HEK293 (cell line): Measurements from ENCODE around the gene INPP4B.

Source experiments
- ELK4 ChIP-seq: IDR thresholded peaks from 2 replicates; pipeline ENCODE4 v1.6.1; 2011; ENCODE audit warnings: mild to moderate bottlenecking, low read depth, low read length, borderline replicate concordance
- MEIS1 ChIP-seq: sonication (generic); formaldehyde crosslinking; IDR thresholded peaks from 2 replicates; pipeline ENCODE4 v1.8.1; 2022; ENCODE audit warnings: missing genetic modification reagents, mild to moderate bottlenecking, borderline replicate concordance
- REST ChIP-seq: fragments of 450-650 bp; formaldehyde crosslinking; IDR thresholded peaks from 2 replicates; pipeline ENCODE4 v1.5.1; 2016; ENCODE audit warnings: missing biosample characterization, missing genetic modification characterization
- SP2 ChIP-seq: fragments of 450-650 bp; formaldehyde crosslinking; IDR thresholded peaks from 2 replicates; pipeline ENCODE4 v1.5.1; 2016; ENCODE audit warnings: missing biosample characterization, missing genetic modification characterization
- ZBTB8A ChIP-seq: fragments of 450-650 bp; formaldehyde crosslinking; IDR thresholded peaks from 2 replicates; pipeline ENCODE4 v1.5.1; 2016; ENCODE audit warnings: missing biosample characterization, missing genetic modification characterization
- ZNF112 ChIP-seq: fragments of 450-650 bp; formaldehyde crosslinking; IDR thresholded peaks from 2 replicates; pipeline ENCODE4 v1.5.0; 2017; ENCODE audit warnings: missing biosample characterization, missing genetic modification characterization
- ZNF274 ChIP-seq, 2 experiments: fragments of 200-500 bp in 1 of 2; fragments of 450-650 bp in 1 of 2; sonication (Bioruptor generic) in 1 of 2; formaldehyde crosslinking in 1 of 2; IDR thresholded peaks; 2 replicates each; pipeline versions ENCODE4 v1.5.1 to v1.6.1; 2014 to 2016; ENCODE audit warnings: borderline replicate concordance in 1 of 2, inconsistent platforms in 1 of 2, low read length in 1 of 2, missing biosample characterization in 1 of 2, missing genetic modification characterization in 1 of 2
- ZNF558 ChIP-seq: fragments of 450-650 bp; formaldehyde crosslinking; IDR thresholded peaks from 2 replicates; pipeline ENCODE4 v1.5.1; 2016; ENCODE audit warnings: missing biosample characterization, missing genetic modification characterization
- ZNF747 ChIP-seq: fragments of 450-650 bp; formaldehyde crosslinking; IDR thresholded peaks from 2 replicates; pipeline ENCODE4 v1.5.1; 2016; ENCODE audit warnings: missing biosample characterization, missing genetic modification characterization

GRCh38 chr4:142572071-142572470 lies 274.0 kb downstream of the INPP4B start:
- TF ChIP-seq REST (no peak), SP2 (no peak), ZNF274 (IDR thresholded peaks at IDR 0.05; ENCODE audit: low read length) (no peak), ZNF274 (tag by site-specific recombination; IDR thresholded peaks at IDR 0.05; ENCODE audit: borderline replicate concordance) (no peak), MEIS1 (CRISPR knock-in tag) (no peak), ELK4 (no peak), ZNF558 (tag by site-specific recombination) (no peak), ZNF747 (tag by site-specific recombination) (no peak), ZBTB8A (tag by site-specific recombination) (no peak), ZNF112 (tag by site-specific recombination) (no peak)
